ENCODE measurements around the gene FNDC11.

The FNDC11 gene

DNA sequence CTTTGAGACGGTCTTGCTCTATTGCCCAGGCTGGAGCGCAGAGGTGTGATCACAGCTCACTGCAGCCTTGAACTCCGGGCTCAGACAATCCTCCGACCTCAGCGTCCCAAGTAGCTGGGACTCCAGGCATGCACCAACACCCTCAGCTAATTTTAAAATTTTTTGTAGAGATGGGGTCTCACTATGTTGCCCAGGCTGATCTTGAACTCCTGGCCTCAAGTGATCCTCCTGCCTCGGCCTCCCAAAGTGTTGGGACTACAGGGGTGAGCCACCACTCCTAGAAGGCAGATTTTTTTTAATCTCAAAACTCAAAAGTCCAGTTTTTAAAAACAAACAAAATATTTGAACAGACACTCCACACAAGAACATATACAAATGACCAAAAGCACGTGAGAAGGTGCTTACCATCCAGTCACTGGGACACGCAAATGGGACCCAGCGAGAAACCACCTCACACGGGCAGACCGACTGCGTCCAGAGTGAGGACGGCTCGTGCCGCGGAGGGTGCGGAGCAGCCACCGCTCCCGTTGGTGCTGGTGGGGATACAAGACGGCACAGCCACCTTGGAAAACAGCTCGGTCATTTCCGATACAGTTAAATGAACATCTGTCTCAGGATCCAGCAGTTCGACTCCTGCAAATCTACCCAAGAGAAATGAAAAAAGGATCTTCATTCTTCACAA lies 28.6 kb downstream of the FNDC11 start:
- DNase-seq (ENCODE audit: low read depth), result no peak

DNA sequence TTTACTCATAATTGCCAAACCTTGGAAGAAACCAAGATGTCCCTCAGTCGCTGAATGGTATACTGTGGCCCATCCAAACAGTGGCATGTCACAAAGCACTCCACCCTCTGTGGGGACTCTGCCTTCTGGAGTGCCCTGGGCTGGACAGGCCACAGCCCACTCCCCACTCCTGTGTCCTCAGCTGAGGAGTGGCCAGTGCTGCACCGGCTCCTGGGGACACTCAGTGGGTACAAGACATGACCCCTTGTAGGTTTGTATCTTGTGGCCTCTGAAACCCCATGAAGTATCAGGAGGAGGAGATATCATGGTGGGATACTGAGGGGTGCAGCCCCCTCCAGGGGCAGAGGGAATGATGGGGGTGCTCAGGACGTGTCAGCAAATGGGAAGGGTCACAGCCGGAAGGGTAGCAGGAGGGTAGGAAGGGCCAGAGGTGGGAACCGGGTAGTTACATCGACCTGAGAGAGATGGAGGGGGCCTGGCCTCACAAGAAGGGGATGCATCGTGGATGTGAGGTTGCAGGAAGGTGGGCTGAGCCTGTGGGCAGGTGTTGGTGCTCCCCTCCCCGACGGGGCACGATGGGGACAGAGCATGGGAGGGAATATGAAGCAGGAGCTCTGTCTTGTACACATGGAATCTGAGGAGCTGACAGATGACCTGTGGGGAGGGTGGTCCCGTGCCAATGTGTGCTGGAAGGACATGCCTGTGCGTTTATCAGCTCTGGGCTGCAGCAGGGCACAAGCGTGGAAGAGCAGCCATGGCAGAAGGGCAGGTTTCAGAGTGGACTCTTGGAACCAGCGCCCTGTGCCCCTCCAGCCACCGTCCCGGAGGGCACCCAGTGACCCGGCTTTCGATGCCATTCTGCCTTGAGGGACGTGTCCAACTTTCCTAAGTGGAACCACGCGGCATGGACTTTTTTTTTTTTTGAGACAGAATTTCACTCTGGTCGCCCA lies 31.9 kb downstream of the FNDC11 start:
- no peak for DNase-seq (ENCODE audit: low read depth)

DNA sequence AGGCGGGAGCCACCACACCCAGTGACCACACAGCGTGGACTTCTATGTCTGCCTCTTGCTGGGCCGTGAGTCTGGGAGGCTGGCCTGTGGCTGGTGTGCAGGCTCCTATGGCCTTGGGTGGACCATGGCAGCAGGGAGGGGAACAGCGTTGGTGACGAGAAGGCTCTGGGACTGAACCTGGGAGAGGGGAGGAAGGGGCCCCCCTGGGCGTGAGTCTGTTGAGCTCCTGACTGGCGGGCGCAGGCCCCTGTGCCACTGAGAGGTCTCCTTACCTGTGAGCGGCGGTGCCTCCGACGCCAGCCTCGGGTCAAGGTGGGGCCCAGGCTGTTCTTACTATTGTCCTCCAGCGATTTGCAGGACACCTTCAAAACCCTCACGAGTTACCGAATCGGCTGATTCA lies 32.8 kb downstream of the FNDC11 start:
- no peak for DNase-seq (ENCODE audit: low read depth)

DNA sequence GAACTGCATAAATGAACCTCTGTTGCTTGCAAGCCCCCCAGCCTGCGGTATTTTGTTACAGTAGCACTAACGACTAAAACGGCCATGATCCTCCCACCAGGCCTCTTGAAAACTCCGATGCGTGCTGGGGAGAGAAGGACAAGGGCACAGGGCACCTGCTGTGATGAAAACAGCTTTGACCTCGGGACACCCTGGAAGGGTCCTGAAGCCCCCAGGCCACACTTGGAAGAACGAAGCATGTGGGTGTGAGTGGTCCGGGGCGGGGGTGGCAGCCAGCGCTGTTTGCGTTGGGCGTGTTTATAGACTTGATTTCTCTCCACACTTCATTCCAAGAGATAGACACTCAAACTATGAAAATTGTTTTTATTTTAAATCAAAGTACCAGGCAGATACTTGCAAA lies 33.3 kb downstream of the FNDC11 start:
- no peak for DNase-seq (ENCODE audit: low read depth)

DNA sequence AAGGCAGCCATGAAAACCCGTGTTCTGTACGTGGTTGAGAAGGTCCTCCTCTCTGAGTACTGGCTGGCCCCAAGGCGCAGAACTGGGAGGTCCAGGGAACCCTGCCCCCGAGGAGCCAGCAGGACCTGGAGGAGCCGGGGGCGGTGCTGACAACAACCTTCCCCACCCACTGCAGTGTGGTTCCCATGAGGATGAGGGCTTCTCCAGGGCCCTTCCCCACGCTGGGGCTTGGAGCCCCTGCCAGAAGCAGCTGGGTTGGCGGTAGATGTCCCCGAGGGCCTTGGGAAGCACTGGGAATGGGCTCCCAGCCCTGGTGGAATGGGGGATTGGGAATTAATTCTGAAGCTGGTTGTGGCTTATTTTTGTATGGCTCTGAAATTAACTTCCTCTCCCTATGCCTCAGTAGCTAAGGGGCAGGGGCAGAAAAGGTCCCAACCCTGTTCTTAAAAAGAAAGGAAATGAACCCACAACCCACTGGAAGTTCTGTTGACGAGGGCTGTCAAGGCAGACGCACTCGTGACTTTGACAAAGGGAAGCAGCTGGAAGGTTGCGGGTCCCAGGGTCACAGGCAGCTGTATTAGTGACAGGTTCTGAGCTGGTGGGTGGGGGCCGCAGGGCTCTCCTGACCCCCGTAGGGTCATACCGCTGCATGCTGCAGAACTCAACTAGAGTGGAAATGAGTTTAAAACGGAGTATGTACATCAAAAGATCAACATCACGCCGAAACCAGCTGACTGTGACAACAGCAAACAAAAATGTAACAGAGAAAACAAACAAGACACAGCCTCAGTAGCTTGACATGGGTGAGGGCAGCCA lies 34.0 kb downstream of the FNDC11 start:
- no peak for DNase-seq (ENCODE audit: low read depth)

DNA sequence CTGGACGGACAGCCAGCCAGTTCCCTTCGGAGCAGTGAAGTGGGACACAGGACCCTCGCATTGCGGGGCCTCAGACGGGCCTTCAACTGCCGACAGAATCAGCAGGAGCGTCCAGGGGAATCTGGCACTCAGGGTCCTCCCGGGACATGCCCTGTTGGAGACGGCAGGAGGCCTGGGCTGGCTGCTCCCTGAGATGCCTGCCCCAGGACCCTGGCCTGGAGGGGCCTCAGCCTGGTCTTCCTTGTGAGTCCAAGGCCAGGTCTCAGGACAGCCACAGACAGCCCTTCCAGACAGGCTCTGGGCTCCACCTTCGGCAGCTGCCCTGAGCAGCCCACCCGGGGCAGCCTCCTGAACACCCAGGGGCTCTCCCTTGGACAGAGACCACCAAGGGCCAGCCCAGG lies 34.7 kb downstream of the FNDC11 start:
- DNase-seq (ENCODE audit: low read depth), result no peak

DNA sequence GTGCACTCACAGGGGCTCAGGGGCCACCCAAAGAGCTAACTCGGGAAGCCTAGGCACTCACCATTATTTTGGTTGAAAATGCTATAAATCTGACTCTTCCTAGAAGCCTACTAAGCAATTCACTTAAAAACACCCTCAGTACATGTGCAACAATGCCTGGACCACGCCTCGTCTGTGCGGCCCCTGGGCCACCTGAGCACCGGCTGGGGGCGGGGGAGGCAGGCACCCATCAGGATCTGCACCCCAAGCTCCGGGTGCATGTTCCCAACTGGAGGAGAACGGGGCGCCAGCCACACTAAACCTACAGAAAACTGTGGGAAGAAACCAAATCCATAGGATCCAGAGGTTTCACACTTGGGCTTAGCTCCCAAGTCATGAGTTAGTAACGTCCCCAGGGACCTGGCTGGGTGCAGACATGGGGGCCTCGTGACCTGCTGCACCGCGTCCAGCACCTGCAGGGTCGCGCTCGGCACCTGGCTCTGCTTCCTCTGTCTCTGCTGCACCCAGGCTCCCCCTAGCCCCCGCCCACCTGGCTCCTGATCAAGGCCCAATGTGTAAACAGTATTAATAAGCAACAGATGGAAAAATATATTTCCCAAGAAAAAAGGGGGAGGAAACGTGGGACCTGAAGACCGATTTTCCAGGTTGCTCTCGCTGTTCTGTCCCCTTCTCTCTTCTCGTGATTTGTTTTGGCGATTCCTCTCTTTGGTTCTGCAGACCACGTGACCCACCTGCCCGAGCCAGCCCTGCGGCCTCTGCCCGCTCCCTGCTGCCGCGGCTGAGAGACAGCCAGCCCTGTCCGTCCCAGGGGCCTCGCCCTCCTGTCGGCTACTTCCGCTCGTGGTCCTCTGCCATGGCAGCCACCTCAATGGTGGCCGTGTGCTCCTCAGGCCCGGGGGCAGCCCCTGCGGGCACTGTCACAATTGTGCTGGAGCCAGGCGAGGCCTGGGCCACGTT lies 35.6 kb downstream of the FNDC11 start:
- no peak for DNase-seq (ENCODE audit: low read depth)

DNA sequence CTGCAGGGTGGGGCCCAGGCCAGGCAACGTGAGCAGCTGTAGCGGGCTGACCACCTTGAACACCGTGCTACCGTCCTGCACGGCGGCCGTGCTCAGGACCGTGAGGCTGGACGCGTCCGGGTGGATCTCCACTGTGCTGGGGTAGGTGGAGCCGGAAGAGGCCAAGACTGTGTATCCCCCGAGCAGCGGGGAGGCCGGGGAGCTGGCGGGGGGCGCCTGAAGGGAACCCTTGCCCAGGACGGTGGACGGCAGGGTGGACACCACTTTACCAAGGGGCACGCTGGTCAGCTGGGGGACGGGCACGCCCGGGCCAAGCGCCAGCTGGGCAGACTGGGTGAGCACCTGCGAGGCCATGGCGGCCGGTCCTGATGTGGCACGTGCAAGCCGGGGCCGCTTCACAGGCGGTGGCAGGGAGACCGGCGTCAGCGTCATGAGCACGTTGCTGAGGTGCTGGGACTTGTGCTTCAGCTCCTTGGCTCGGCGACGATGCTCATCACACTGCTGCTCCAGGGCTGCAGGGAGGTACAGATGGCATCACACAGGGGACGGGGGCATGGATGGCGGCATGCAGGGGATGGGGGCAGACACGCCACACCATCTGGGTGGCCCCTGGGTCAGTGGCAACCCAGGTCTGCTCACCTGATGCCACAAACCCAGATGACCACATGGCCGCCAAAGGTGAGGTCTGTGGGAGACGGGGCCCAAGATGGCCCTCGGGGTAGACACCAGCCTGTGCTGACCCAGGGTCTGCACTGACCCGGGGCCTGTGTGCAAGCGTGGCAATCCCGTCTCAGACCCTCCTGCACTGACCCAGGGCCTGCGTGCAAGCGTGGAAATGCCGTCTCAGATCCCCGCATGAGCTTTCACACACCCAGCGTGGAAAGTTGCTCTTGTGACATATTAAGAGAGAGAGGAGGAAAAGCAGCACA lies 36.5 kb downstream of the FNDC11 start:
- DNase-seq (ENCODE audit: low read depth), result no peak

DNA sequence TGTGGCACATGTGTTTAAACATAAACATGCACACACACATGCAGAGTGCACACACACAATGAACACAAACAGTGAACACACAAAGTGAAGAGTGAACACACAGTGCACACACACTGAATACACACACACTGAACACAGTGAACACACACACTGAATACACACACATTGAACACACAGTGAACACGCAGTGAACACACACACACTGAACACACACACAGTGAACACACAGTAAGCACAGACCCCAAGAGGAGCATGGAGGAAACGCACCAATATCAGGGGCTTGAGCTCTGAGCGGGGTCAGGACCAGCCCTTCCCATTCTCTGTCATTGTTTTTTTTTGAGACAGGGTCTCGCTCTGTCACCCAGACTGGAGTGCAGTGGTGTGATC lies 37.2 kb downstream of the FNDC11 start:
- no peak for DNase-seq (ENCODE audit: low read depth)

DNA sequence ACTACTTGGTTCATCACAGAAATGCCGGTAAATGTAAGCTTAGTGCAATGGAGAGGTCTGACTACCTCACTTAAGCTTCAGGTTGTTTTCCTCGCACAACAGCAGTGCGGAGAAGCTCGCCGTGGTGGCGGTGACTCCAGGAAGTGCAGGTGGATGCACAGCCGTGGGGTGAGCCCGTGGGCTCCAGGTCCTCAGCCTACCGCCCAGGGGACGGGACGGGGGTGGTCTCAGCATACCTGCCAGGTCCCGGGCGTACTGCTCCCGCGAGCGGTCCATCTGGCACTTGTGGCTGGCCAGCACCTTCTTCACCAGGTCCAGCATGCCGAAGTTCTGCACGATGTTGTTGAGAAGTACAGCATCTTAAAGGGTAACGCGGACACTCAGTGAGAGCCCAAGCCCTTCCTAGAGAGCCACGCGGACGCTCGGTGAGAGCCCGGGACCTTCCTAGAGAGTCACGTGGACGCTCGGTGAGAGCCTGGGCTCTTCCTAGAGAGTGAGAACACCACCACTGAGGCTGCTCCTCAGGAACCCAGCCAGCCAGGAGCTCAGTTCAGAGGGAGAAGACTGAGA lies 37.9 kb downstream of the FNDC11 start:
- no peak for DNase-seq (ENCODE audit: low read depth)

DNA sequence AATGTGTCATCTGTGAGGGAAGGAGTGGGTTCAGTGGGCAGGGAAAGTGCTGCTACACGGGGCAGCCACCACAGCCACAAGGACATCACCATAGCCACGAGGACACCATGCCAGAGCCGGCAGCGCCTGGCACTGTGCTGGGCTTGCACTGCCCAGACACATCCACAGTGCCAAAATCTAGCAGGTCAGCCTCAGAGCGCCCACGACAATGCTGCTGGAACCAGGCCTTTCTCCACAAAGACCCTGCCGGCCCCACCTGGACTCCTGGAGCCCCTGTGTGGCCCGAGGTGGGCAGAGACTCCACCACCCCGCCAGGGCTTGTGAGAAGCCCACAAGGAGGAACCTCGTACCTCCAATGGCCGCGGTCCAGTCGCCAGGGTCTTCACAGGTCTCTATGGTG lies 38.7 kb downstream of the FNDC11 start:
- DNase-seq (ENCODE audit: low read depth), result no peak

DNA sequence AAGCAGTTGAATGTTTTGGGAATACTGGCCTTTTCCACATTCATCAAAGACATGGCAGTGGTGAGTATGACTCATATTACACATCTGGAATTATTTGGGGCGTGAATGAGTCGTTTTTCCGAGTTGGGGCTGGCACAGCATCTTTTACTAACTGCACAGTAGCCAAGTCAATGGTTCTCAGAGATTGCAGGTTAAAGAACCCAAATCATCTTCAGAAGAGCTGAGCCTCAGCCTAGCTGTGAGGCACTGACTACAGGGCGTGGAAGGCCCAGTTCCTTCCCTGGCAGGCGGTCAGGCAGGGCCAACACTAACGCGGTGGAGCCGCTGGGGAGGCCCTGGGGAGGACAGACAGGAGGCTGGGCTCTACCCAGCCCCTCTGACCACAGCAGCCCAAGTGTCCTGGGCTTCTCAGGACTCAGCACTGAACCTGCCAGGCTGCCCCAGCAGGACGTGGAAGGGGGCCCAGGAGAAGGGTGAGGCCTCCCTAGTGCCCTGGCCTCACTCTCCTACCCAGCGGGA lies 40.1 kb downstream of the FNDC11 start:
- DNase-seq (ENCODE audit: low read depth), result no peak

DNA sequence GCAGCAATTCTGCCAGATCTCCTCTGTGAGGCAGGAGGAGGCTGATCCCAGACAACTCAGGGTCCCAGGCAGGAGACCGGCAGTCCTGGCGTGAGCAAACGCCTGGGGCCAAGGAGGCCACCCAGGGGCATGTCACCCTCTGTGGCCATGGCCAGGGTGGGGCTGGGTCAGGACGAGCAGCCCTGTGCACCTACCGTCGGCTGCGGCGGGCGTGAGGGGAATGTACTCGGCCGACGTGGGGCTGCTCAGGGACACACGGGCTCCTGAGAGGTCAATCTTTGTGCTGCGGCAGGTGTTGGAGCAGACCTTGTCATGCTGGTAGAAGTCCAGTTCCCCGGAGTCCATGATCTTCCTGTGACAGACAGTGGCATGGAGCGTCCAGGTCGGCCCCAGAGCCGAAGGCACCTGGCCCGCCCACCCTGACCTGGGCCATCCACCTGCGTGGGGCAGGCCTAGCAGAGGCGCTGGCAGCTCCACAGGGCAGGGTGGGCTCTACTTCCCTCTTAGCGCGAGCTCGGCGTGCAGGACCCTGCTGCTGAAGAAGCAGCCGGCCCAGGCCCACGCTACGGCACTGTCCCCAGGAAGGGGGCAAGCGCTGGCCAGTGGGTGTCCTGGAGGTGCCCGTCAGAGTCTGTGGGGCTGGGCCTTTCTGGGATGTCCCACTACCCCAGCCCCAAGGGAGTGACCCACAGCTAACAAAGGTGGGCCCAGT lies 41.6 kb downstream of the FNDC11 start:
- DNase-seq (ENCODE audit: low read depth), result no peak

DNA sequence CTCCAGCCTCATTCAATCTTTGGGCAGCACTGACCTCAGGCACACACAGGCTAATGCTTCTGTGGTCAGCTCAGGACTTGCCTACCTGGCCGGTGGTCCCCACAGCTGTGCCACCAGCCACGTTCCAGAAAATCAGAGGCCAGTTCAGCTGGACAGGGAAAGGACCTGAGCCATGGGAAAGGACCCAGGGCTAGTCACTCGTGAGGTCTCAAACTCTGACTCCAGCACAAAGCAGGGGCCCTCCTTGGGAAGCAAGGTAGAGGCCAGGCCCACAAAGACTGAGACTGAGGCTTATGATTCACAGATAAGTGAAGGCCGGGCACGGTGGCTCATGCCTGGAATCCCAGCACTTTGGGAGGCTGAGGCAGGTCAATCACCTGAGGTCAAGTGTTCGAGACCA lies 42.5 kb downstream of the FNDC11 start:
- no peak for DNase-seq (ENCODE audit: low read depth)

DNA sequence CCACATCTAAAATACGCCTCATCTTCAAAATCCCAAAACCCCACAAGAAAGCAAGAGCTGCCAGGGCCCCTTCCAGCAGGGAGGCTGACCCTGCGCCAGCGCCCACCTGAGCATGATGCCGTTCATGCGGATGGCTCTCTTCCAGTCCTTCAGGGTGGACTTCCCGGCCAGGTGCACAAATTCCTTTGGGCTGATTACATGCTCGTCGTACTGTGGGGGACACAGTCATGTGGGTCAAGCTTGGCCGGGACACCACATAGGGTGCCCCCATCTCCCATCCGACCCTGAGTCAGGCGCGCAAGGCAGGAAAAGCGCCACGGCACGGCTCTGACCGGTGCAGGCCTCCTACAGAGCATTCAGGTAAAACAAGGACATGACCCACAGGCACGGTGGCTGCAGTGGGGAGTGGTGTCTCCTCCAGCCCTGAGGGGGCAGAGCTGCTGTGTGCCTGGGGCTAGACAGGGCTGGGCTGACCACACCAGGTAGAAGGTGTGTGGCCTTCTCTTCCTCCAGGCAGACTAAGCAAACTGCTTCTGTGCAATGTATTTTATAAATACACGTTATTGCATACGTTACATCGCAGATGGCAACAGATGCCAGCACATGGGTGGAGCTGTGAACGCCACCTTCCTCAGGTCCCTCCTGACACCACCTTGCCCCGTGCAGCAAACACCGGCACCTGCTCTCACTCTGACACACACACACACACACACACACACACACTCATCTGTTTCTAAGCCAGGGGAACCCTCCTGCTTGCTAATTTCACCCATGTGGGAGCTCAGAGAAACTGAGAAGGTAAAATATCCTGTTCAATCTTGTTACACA lies 43.9 kb downstream of the FNDC11 start:
- DNase-seq (ENCODE audit: low read depth), result no peak

DNA sequence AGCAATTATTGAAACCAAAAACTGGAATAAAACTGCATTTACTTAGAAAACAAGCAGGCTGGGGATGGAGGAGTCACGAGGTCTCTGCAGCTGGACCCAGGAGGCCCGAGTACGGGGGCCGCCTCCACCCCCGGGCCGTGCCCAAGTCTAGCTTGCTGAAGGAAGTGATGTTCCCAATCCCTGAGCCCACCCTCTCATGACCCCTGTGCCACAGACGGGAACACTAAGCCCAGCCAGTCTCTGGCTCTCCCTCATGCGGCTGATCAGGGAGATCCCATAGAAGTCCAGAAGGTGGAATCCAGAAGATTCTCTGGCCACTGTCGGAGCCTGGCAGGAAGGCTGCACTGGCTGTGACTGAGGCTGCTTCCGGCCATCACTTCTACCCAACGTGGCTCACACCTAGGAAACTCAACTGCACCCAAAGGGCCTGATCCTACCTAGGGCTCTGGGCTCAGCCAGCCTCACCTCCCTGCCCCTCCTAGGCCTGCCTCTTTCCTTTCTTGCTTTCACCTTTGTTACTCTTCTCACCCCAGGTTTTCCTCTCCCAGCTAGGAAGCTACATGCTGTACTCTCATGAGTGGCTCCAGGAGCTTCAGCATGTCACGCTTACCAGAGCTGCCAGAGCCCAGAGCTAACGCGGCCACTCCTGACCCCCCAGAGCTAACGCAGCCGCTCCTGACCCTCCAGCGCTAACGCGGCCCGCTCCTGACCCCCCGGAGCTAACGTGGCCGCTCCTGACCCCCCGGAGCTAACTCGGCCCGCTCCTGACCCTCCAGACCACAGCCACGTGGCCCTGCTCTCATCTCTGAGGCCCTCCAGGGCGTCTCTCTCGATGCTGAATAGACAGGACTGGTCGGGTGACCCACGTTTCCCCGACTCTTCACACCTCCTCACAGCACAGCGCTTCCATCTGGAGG lies 44.8 kb downstream of the FNDC11 start:
- no peak for DNase-seq (ENCODE audit: low read depth)

DNA sequence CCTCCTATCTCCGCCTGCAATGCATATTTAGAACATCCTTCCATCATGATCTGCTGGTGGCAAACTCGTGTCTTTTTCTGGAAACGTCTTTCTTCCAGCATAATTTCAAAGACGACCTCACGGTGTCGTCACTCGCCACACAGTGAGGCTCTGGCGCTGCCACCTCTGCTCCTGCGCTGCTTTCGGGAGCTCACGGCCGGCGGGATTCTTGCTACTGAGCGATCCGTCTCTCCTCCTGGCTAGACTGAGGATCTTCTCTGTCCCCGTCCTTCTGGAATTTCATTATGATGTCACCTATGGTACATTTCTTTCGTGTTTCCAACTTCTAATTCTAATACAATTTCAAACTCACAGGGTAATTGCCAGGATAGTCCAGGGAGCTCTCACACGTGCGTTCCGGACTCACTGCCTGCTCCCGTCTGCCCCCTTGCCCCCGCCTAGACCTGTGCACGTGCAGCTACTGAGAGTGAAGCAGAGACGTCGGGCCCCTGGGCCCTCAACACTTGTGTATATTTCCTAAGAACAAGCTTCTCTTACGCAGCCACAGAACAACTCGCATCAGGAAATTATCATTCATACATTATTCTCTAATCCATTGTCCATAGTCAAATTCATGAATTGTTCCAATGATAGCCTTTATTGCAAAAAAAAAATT lies 45.6 kb downstream of the FNDC11 start:
- no peak for DNase-seq (ENCODE audit: low read depth)
